Ishikawa (cell line): ENCODE results near the gene LPAR6.

Source experiments
- CEBPB ChIP-seq: IDR thresholded peaks from 2 replicates; pipeline ENCODE4 v1.6.1; 2012
- CREB1 ChIP-seq: IDR thresholded peaks from 2 replicates; pipeline ENCODE4 v1.6.1; 2012; ENCODE audit warnings: low read depth
- EP300 ChIP-seq: IDR thresholded peaks from 2 replicates; pipeline ENCODE4 v1.6.1; 2012; ENCODE audit warnings: borderline replicate concordance
- NFIC ChIP-seq: IDR thresholded peaks from 2 replicates; pipeline ENCODE4 v1.6.1; 2012
- RAD21 ChIP-seq: IDR thresholded peaks from 2 replicates; pipeline ENCODE4 v1.6.1; 2012; ENCODE audit warnings: low read depth
- REST ChIP-seq: IDR thresholded peaks from 2 replicates; pipeline ENCODE4 v1.6.1; 2012; ENCODE audit warnings: low read depth, mild to moderate bottlenecking
- TAF1 ChIP-seq: IDR thresholded peaks from 2 replicates; pipeline ENCODE4 v1.6.1; 2012; ENCODE audit warnings: low read depth, mild to moderate bottlenecking
- TCF12 ChIP-seq: IDR thresholded peaks from 2 replicates; pipeline ENCODE4 v1.6.1; 2012; ENCODE audit warnings: low read depth
- TEAD4 ChIP-seq: IDR thresholded peaks from 2 replicates; pipeline ENCODE4 v1.6.1; 2012
- YY1 ChIP-seq: IDR thresholded peaks from 2 replicates; pipeline ENCODE4 v1.6.1; 2012; ENCODE audit warnings: low read depth
- TF ChIP-seq, protein P1 (sequence below): IDR thresholded peaks from 2 replicates; pipeline ENCODE4 v1.6.1; 2012

GRCh38 chr13:48397744-48398143 lies 15.2 kb downstream of the LPAR6 start:
- no peak for TF ChIP-seq RAD21
- TF ChIP-seq TEAD4 = no peak
- TF ChIP-seq NFIC = no peak
- TF ChIP-seq, protein P1, sequence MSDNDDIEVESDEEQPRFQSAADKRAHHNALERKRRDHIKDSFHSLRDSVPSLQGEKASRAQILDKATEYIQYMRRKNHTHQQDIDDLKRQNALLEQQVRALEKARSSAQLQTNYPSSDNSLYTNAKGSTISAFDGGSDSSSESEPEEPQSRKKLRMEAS = no peak
- no peak for TF ChIP-seq YY1
- TF ChIP-seq CEBPB = no peak
- no peak for TF ChIP-seq EP300
- TF ChIP-seq REST = no peak
- TF ChIP-seq CREB1 = no peak
- TF ChIP-seq TAF1 = no peak
- TF ChIP-seq TCF12 = no peak
